ENCODE data around the gene LYRM1. TPM values are rescaled to one million over a fixed set of nuclear protein-coding genes. Genes with fewer than 3 reads are reported as not detected.

LYRM1 gene
- total and polyA plus RNA-seq, 2 of the 4 experiments (the other 2 are of a cell fraction) = 19.0 to 35.0 TPM

- H3K18ac ChIP-seq (ENCODE audit: low read depth, low read length) = no peak overlapping the region
Observed at GRCh38 chr16:20871258-20871657, 29.3 kb upstream of the LYRM1 start.

More at GRCh38 chr16:20871258-20871657, 29.3 kb upstream of the LYRM1 start:
- CTCF ChIA-PET = no interaction called here
- POLR2A ChIA-PET (ENCODE audit: unreplicated experiment) = interaction anchor here (0.6 kb wide), 1 partner anchor 19 kb away, joined by 3 read pairs; no protein-coding TSS in a partner anchor
- Histone ChIP-seq H4K20me1 (ENCODE audit: insufficient read depth, low read length) (peaks cover 49% of the 10 kb centered on the region), H2BK15ac (ENCODE audit: low read depth, low read length) (no peak overlapping the region), H2BK120ac (ENCODE audit: low read depth, low read length) (no peak overlapping the region), H3K79me1 (ENCODE audit: low read depth in 1 of 2, low read length in 2 of 2) (peaks cover 46 to 91% of the 10 kb centered on the region in 2 experiments), H2BK5ac (ENCODE audit: low read depth, low read length, poor library complexity, severe bottlenecking) (no peak overlapping the region), H3K56ac (ENCODE audit: extremely low read depth, insufficient read depth, low read length) (no peak overlapping the region), H3K27me3 (ENCODE audit: control insufficient read depth, insufficient read depth, low read length) (no peaks in the 10 kb centered on the region), H3K9me3 (ENCODE audit: control insufficient read depth, insufficient read depth, low read length) (no peaks in the 10 kb centered on the region), H3K14ac (replicated peaks; ENCODE audit: low read depth, low read length) (no peak overlapping the region), H3K23ac (ENCODE audit: low read depth, low read length) (0 out of 2 replicates have a peak overlapping the region, but pooled peaks have one; percentile 31), H3K9ac (ENCODE audit: low read depth, low read length) (no peak overlapping the region), H4K5ac (ENCODE audit: low read depth, low read length) (no peak overlapping the region), H4K8ac (ENCODE audit: low read depth in 2 of 2, low read length in 2 of 2) (no peak overlapping the region), H2AK5ac (ENCODE audit: low read depth, low read length) (no peak overlapping the region), H3K4me1 (ENCODE audit: control insufficient read depth, insufficient read depth, low read length) (peaks cover 15% of the 10 kb centered on the region), H4K91ac (ENCODE audit: insufficient read depth, low read depth, low read length) (no peak overlapping the region), H3K4ac (ENCODE audit: low read depth, low read length) (no peak overlapping the region), H3K9me1 (ENCODE audit: insufficient read depth, low read length) (peaks cover 41% of the 10 kb centered on the region), H3K4me2 (ENCODE audit: low read depth, low read length) (no peak overlapping the region), H3K27ac (ENCODE audit: insufficient read depth, low read length) (no peak overlapping the region), H2BK20ac (ENCODE audit: low read depth, low read length) (no peak overlapping the region), H2AFZ (replicated peaks; ENCODE audit: low read length, poor library complexity) (no peak overlapping the region), H3K36me3 (ENCODE audit: control insufficient read depth, insufficient read depth, low read length) (no peaks in the 10 kb centered on the region), H2AK9ac (replicated peaks; ENCODE audit: low read depth, low read length, poor library complexity) (no peak overlapping the region), H3K4me3 (ENCODE audit: insufficient read depth, low read depth, low read length) (no peak overlapping the region)
- BruUV-seq (replicated peaks) = no TSS peak
- ATAC-seq (ENCODE audit: low read depth) (no peak), DNase-seq (no peak)
- intact Hi-C loops (cut with micrococcal nuclease) (no loop called here), in situ Hi-C loops (cut with MboI; ENCODE audit: low sequenced_read_pairs) (no loop called here), dilution Hi-C loops (cut with HindIII; ENCODE audit: low sequenced_read_pairs, unreplicated experiment) (no loop called here)
- TF ChIP-seq FOS (IDR thresholded peaks at IDR 0.05; ENCODE audit: low read depth, low read length) = no peak
- no peak for TF ChIP-seq MAZ (IDR thresholded peaks at IDR 0.05; ENCODE audit: borderline replicate concordance, low read depth, low read length)
- no peak for TF ChIP-seq CHD1 (IDR thresholded peaks at IDR 0.05; ENCODE audit: low read depth, low read length)
- no peak for TF ChIP-seq USF2 (IDR thresholded peaks at IDR 0.05; ENCODE audit: low read depth, low read length)
- TF ChIP-seq MAFK (IDR thresholded peaks at IDR 0.05; ENCODE audit: low read depth, low read length) = no peak
- no peak for TF ChIP-seq CTCF (conservative IDR thresholded peaks at IDR 0.05; ENCODE audit: low read depth, low read length)
- TF ChIP-seq RAD21 (IDR thresholded peaks at IDR 0.05; ENCODE audit: low read length) = no peak
- TF ChIP-seq ELK1 (IDR thresholded peaks at IDR 0.05; ENCODE audit: borderline replicate concordance, low read depth, low read length) = no peak
- TF ChIP-seq POLR2A (IDR thresholded peaks at IDR 0.05; ENCODE audit: low read depth, low read length) = no peak
- TF ChIP-seq MXI1 (IDR thresholded peaks at IDR 0.05; ENCODE audit: borderline replicate concordance, low read depth, low read length) = no peak
- TF ChIP-seq RFX5 (IDR thresholded peaks at IDR 0.05; ENCODE audit: low read depth, low read length) = no peak
- no peak for TF ChIP-seq CEBPB (IDR thresholded peaks at IDR 0.05; ENCODE audit: low read depth, low read length)
- TF ChIP-seq RCOR1 (IDR thresholded peaks at IDR 0.05; ENCODE audit: insufficient replicate concordance, low read length) = no peak
- no peak for TF ChIP-seq SMC3 (IDR thresholded peaks at IDR 0.05; ENCODE audit: low read depth, low read length)
- no peak for TF ChIP-seq BHLHE40 (IDR thresholded peaks at IDR 0.05; ENCODE audit: low read depth, low read length)
- no peak for TF ChIP-seq NFE2L2 (IDR thresholded peaks at IDR 0.05; ENCODE audit: low read depth, low read length)
- WGBS, 2 experiments (ENCODE audit: extremely low coverage in 2 of 2, insufficient read length in 1 of 2) = 100% methylated on average over 1 of the region's 2 CpGs; no CpG with 5 or more reads in 1 of the 2 experiments

Measured in IMR-90 (cell line).